HG03045 (cell line): Measurements from ENCODE around the gene GIPC3.

Experiments used
- ATAC-seq: cut with Tn5 transposase; IDR thresholded peaks from one replicate; pipeline ENCODE4 v1.9.1; 2021; ENCODE audit warnings: mild to moderate bottlenecking, moderate library complexity; ENCODE audit not compliant: unreplicated experiment

GIPC3 gene

GRCh38 chr19:3604227-3604986 lies 19.1 kb downstream of the GIPC3 start:
- no peak for ATAC-seq

- no peak for ATAC-seq
These were observed 19.7 kb downstream of the GIPC3 start for GRCh38 chr19:3604987-3605343.

GRCh38 chr19:3605361-3605760 lies 20.1 kb downstream of the GIPC3 start:
- ATAC-seq = no peak

- no peak for ATAC-seq
These were observed 20.5 kb downstream of the GIPC3 start for GRCh38 chr19:3605770-3606169.

DNA sequence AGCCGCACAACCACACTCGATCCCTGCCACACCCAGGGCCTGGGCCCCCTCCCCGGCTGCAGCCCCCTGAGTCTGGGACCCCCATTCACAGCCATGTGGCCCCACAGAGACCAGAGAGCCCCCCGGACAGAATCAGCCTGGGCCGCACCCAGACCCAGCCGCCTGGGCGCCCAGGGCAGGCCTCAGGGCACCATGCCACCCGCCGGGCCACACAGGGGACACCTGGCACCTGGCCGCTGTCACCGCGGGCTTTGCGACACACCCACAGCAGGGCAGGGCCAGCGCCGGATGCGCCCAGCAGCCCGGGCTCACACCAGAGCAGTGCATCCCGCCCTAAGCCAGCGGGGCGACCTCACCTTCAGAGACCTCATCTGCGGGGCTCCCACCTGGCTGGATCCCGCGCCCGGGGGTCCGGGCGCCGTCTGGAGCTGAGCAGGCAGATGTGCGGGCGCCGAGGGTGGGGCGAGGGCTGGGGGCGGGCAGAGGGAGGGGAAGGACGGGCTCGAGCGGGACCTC lies 21.0 kb downstream of the GIPC3 start:
- no peak for ATAC-seq

DNA sequence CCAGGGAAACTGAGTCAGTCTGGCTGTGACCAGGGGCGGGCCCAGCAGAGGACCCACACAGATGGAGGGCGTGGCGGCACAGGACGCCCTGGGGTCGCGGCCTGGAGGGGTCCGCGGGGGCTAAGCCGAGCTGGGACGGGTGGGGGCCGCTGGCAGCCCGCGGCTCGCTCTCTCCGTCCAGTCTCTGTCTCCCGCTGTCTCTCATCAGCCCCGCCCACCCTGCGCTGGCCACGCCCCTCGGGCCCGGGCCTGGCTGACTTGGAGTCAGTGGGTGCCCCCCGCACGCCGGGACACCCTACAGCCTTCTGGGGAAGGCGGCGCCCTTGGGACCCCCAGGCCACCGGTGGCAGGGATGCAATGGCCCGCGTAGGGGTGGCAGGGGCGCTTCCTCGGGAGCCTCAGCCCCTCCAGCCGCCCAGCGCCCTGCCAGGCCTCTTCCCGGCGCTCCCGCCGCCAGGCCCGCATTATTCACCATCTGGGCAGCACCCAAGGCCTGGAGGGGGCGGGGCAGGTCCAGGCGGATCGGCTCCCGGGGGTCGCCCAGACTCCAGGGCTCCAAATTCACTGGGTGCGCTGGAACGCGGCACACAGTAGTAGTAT lies 21.5 kb downstream of the GIPC3 start, which contains the start of gene TBXA2R:
TSS of gene TBXA2R (minus strand) at position 186 of the 600 bp plus-strand sequence. CDS start 6,241 bp downstream, outside the sequence.
- no peak for ATAC-seq

- ATAC-seq = no peak
These were observed 22.2 kb downstream of the GIPC3 start for GRCh38 chr19:3607303-3608078.

DNA sequence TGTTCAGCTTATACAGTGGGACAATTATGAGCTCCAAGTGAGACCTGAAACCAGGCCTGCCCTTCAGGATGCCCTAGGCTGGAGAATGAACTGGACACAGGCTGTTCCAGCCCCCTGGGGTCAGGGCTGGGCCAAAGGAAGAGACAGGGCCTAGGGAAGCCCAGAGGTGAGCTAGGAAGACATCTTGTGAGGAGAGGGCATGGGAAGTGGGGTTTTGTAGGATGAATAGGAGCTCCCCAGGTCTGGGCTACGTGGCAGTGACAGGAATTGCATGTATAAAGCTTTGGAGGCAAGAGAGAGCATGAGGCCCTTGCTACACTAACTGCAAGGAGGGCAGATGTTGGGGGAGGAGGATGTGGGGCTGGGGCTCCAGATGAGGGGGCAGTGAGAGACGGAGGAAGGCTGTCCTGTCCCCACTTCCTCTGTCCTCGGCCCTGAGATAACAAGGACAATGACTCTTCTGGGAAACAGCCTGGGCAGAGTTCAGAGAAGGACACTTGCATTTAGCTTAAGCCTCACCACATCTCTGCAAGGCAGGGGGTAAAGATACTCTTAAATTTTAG lies 22.9 kb downstream of the GIPC3 start:
- no peak for ATAC-seq

GRCh38 chr19:3608750-3609322 lies 23.6 kb downstream of the GIPC3 start:
- no peak for ATAC-seq

DNA sequence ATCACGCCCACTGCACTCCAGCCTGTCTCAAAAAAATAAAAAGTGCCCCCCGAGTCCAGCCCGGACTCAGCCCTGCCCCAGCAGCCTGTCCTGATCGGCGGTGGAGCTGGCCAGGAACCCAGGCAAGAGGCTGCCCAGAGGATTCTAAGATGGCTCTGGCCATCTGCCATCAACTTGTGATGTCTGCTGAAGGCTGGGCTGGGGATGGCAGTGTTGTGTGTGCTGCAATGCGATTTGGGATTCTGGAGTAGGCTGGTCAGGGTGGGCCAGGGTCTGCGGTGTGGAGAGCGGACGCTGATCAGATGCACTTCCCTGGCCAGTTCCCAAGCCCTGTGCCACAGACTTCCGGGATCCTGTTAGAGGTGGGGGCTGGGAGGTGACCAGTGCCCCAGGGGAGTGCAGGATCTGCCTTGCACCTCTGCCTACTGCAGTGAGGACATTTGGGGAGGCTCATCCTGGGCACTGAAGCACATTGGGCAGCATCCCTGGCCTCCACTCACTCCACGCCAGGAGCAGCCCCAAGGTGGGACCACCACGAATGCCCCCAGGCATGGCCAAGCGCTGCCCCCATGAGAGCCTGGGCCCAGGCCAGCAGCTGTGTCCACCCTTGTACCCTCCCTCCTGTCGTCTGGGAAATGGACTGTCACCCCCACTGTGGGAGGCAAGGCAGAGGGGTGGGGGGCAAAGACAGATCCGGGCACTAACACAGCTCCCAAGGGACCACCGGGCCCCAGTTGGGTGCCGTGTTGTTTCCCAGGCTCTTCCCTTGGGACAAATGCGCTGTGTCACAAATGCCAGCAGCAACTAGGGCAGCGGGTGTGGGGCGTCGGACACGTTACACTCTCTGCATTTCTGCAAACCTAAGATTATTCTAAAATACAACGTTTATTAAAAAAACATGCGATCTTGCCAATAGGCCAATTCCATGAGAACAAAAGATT lies 24.8 kb downstream of the GIPC3 start:
- ATAC-seq = no peak

GRCh38 chr19:3610745-3611717 lies 25.8 kb downstream of the GIPC3 start:
- ATAC-seq = no peak

- ATAC-seq = no peak
These were observed 26.6 kb downstream of the GIPC3 start for GRCh38 chr19:3611841-3612240.

GRCh38 chr19:3612330-3612729 lies 27.1 kb downstream of the GIPC3 start:
- ATAC-seq = no peak

GRCh38 chr19:3612901-3613741 lies 27.8 kb downstream of the GIPC3 start:
- ATAC-seq = no peak

DNA sequence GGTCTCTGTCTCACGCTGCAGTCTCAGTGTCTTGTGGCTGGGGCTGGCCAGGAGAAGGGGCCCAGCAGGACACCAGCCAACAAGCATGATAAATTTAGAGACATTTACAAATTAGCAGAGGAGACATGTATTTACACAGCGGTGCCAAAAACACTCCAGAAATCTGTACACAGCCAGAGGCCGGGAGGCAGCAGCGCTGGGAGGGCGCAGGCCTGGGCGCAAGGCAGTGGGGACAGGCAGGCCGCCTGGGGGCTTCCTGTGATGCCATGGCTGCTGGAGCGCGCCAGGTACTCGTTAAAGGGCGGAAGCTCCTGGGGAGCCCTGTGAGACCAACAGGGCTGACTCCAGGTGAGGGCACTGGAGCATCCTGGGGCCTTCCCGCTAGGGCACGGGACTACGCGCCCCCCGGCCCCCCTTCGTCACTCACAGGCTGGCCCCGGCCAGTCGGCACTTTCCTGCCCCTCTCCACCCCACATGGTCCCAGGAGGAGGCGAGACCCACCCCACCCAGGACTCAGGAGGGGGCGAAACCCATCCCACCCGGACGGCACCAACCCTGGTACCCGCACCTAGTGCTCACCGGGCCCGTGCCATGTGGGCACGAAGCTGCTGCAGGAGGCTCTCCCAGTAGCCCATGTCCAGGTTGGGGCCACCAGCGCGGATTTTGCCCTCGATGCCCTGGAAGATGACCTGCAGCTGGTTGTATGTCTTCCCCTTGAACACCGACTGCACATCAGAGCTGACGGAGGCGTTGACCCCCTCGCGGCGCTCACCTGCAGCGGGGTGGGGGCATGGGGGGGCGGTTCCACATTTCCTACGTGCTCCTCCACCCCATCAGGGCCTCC lies 28.8 kb downstream of the GIPC3 start:
- no peak for ATAC-seq

GRCh38 chr19:3614858-3615505 lies 29.7 kb downstream of the GIPC3 start:
- ATAC-seq = no peak
